Stimulated activated CD8-positive, alpha-beta memory T cell treated with anti-CD3 and anti-CD28 coated beads, Interleukin-7, amount 100 ng/mL, for 1 hour (primary cell): ENCODE measurements around the gene TFCP2L1.
"Not testable (repeated sequence)": the region's sequence is repeated elsewhere in the genome, so short reads cannot be mapped to it uniquely, and the experiment has no call there.

ENCODE experiments used
- DNase-seq, 2 donors: peaks; one replicate each; pipeline ENCODE4 v3.0.0-alpha.2; 2020; ENCODE audit warnings: low read depth in 2 of 2

Gene TFCP2L1

DNA sequence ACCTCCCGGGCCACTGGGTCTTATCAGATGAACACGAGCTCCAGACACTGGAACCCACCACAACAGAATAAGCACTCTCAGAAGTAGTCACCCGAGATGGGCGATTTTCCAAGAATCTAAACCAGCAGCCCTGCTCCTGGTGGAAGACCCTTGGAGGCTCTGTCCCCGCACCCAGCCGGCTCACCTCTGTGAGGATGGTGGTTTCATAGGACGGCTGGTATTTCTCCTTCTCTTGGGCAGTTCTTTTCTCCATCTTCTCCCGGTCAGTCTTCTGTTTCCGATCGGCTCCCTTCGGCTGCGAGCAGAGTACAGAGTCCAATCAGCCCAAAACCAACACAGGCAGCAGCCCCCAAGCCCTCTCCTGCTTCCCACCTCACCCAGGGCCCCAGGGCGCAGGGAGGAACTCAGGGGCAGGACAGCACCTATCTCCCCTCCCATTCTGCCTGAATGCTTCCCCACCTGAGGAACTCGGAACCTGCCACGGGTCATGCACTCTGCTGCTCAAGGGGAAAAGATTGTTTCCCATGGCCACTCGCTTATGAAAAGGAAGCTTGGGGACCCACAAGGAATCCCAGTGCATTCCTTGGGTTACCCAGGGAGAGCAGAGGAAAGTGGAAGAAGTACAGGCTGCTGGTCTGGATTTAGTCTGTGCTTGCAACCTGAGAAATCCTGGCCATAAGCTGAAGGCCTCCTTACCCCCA, 42.7 kb downstream of the TFCP2L1 start:
- no peak for DNase-seq

DNA sequence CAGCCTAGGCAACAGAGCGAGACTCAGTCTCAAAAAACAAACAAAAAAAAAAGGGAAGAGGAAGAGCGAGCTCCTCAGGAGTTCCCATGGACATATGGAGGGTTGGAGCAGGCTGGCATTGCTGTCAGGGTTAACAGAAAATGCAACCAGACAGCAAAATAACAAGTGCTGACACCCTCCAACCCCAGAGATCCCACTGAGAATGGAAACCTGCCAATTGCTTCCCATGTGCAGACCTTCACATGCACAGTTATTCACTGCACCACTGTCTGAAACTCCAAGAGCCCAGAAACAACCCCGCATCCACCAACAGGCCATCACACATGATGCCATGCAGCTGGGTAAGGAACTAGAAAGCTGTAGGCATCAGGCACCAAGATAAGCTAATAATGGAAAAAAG, 43.5 kb downstream of the TFCP2L1 start:
- DNase-seq = no peak

DNA sequence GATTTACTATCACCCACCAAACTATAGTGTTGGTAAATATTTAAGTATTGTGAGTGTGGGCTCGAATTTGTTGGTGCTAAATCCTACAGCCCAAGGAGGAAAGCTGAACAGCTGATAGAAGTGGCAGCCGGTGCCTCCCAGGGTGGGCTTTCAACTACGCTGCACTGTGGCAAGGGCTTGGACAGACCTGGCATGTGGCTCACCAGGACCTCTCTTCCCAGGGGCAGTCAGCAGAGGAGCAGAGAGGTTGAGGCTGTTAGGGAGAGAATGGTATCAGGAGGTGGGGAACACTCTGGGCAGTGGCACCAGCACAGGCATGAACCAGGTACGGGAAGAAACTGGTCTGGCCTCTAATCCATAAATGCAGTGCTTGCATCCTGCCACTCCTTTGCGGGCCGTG, 44.6 kb downstream of the TFCP2L1 start:
- DNase-seq = no peak

DNA sequence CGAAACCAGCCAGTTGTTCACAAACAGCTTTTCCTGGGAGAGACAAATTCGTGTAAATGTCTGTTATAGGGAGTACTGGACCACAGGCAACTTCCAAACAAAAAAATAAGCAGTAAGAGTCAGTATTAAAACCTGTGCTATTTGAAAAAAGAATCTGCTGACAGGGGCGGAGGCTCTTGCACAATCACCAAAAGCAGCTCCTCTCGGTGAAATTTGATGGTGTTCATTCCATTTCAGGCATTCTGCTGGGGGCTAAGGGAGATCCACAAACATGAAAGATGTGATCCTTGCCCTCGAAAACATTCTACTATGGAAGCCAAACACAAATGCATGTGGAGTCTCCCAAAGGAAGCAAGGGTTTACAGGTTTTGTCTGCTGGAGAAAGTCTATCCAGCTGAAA, 45.0 kb downstream of the TFCP2L1 start:
- DNase-seq = no peak

DNA sequence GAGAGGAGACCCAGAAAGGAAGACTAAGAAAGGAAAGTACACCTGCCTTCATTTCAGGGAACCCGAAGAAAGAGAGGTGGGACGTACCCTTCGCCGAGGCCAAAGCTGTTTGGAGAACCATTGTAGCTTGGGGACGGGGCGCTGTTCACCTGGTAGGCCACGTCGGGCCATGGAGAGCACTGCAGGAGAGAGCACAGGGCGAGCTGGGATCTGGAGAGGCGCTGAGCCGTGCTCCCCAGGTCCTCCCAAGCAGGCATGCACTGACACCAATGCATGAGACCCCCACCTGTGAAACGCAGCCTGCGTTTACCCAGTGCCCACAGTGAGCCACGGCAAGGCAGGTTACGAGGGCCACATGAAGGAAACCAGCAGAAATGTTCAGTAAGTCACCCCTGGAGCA, 45.5 kb downstream of the TFCP2L1 start:
- no peak for DNase-seq

DNA sequence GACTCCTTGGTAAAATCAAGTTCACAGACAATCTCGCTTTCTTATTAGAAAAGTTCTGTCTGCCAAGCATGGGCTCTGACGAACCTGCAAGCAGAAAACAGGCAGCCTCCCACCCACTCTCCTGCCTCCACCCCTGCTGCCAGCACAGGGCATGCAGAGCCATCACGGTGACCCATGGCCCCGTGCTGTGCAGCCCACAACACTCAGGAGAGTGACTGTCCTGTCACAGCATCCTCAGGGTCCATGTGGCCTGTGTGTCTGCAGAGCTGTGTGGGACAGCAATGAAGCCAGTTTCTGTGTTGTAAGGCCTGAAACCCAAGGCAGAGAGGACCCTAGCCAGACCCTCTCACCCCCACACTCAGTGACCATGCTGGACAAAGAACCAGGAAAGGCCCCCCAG, 46.2 kb downstream of the TFCP2L1 start:
- DNase-seq = no peak

DNA sequence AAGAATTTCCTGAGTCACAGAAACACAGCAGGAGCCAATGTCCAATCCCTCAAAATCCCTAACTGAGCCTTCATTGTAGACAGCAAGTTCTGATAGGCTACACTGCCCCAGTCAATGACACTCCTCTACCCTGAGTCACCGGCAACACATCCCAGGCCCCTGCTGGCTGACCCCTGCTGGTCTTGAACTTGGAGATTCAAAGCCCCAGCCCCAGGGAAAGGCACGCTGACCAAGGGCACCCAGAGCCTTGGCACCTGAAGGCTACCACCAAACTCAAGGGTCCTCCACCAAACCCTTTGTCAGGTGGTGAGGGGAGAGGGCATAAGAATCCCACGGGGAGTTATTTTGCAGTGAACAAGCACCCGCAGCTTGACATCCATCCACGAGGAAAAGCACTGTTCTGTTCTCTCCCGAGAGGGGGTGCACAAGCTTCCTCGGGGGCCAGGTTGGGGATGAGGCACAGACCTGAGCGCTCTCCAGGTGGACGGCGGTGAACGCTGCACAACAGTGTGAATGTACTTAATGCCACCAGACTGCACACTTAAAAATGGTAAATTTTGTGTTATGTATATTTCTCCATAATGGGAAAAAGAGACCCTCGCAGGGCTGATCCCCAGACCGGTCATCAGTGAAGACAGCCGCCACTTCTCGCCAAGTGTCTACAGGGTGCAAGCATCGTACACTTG, 46.9 kb downstream of the TFCP2L1 start:
- DNase-seq = no peak

- no peak for DNase-seq
Measured at GRCh38 chr2:121237336-121237979, 47.5 kb downstream of the TFCP2L1 start.

GRCh38 chr2:121236650-121237180, 48.3 kb downstream of the TFCP2L1 start:
- no peak for DNase-seq

DNA sequence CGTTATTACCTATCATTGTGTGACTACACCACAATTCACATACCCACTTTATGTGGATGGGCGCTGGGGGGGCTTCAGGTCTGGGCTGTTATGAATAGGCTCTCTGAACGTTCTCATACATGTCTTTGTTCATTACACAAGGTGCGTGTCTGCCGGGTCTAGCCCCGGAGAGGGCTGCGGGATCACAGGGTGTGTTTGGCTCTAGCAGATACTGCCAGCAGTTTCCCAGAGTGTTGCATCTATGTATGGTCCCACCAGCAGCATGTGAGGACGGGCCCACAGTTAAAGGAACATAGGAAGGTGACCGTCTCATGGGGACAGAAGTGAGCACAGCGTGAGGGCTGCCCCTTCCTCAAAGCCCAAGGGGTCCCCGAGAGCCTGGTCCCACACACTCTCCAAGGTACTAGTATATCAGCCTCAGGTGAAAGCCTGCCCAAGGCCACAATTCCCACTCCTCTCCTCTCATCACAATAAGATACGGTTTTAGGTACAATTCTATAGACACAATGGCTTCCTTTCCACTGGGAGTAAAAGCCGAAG, 48.8 kb downstream of the TFCP2L1 start:
- DNase-seq = no peak

DNA sequence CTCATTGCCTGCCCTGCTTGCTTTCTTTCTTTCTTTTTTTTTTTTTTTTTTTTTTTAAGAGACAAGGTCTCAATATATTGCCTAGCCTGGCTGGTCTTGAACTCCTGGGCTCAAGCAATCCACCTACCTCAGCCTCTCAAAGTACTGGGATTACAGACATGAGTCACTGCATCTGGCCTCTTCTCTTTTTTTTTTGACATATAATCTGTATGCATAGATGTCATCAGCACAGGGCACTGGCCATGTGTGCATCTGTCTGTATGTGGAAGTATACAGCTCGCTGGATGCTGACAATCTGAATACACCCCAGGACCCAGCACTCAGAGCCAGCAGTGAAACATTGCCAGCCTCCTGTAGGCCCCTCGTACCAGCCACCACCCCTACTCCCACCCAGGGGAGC, 49.5 kb downstream of the TFCP2L1 start:
- no peak for DNase-seq

DNA sequence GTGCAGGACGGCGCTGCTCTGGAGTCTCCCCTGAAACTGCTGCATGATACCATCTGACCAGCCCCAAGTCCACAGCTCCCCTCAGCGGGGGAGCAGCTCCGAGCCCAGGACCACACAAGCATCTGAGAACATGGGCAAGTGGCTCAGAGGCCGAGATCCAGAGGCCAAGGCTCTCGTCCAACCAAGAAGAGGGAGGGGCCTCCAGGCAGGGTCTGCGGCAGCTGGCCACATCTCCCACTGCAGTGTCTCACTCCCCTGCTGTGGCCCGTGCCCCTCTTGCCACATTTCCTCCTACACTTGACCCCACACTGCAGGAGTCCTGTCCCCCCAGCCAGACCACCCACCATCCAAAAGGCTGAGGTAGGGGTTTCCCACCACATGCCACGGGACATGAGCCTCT, 50.2 kb downstream of the TFCP2L1 start:
- no peak for DNase-seq

GRCh38 chr2:121234144-121234543, 50.9 kb downstream of the TFCP2L1 start:
- DNase-seq = no peak

DNA sequence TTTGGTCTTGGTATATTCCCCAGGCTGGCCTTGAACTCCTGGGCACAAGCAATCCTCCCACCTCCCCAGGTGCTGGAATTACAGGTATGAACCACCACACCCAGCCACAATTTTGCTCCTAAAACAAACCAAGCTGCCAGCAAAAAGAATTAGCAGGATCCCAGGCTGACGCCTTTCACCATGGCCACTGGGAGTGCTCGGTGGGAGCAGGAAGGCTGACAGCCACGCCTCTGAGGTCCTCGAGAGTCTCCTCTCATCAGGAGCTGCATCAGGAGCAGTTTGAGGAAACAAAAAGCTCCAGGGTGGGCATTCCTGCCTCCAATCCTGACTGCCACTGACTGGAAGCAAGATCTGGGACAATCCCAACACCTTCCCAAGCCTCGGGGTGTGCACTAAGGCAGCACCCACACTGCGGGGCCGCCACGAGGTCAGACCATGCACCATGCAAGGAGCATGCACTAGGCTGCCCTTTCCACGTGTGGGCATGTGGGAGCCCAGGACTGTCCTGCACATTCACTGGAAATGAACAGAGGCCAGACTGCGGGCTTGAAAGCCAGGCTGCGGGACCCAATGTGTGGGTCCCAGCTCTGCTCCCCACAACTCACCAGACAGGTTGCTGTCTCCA, 51.4 kb downstream of the TFCP2L1 start:
- DNase-seq = no peak

DNA sequence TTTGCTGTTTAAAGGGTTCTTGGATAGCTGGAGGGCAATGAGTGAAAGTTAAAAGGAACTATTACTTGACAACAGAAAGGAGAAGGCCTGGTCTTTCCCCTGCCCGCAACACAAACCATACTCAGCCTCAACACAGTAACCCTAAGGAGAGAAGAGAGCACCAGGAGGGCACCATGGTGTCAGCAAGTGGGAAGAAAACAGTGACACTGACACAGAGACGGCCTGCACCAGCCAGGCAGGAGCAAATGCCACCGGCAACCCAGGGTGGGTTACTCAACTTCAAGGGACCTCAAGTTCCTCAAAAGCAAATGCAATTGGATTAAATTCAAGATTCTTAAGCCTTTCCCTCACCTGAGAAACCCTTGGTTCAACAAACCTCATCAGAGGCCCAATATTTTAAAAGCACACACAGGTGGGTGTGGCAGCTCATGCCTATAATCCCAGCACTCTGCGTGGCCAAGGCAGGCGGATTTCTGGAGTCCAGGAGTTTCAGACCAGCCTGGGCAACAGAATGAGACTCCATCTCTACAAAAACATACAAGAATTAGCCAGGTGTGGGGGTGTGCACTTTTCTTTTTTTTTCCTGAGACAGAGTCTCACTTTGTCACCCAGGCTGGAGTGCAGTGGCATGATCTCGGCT, 52.3 kb downstream of the TFCP2L1 start:
- DNase-seq = no peak

DNA sequence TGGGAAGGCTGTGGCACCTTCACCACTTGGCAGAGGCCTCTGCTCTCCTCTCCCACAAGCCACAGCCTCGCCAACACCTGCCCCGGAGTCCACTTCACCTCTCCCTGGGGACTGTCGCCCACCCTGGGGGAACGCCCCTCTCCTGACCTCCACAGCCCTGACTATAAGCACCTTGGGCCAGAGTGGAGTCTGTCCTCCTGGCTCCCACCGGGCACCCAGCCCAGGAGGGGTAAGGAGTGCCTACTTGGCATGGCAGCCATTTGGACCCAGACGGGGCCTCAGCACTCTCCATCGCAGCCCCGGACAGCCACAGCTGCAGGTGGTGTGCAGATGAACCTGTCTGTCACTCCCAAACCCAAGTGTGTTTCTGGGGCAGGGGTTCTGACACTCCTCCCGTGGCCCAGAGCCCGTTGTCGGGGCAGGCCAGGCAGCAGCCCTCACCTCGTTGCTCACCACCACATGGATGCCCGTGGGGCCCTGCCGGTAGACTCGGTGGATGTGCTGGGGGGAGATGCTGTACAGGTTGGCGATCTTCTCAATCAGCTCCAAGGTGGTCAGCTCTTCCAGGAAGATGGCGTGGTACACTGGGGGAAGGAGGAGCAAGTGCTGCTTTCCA, 53.5 kb downstream of the TFCP2L1 start:
- no peak for DNase-seq

- DNase-seq = no peak
Measured at GRCh38 chr2:121228521-121228920, 56.5 kb downstream of the TFCP2L1 start.

DNA sequence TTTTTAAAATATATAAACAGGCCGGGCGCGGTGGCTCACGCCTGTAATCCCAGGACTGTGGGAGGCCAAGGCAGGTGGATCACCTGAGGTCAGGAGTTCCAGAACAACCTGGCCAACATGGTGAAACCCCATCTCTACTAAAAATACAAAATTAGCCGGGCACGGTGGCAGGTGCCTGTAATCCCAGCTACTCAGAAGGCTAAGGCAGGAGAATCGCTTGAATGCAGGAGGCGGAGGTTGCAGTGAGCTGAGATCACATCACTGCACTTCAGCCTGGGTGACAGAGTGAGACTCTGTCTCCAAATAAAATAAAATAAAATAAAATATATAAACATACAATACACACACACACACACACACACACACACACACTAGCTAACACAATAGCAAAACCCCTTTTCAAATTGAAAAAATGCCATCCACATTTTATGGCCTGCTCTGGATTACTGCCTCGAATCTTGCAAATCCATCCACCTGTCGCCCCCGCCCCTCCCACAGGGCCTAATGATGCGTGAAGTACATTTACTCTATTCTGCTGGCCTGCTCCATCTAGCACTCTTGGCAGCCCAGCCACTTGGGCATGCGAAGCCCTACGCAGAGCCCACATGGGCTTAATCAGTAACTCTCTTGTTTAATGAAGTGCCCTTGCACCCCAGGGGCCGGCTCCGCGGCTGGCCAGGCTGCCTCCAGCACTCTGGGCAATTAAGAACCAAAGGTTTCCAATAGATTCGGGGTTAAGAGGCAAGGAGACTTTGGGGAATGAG, 57.4 kb downstream of the TFCP2L1 start:
- not testable (repeated sequence) for DNase-seq

- DNase-seq = not testable (repeated sequence)
Measured at GRCh38 chr2:121225681-121226080, 59.3 kb downstream of the TFCP2L1 start.

DNA sequence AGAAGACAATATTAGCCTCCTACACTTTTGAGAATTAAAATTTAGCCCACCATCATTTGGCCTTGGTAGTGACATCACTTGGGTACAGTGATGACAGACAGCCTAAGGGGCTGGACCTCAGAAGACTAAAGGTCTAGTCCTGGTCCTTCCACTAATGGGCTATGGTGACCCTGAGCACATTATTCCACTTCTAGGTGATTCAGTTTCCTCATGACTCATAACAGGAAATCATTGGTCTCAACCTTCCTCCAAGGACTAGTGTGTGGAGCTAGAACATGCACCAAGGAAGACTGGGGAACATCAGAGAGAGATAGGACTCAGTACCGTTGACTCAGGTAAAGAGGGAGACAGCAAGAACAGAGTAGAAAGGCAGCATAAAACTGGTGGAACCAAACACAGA, 64.0 kb downstream of the TFCP2L1 start:
- DNase-seq = no peak
